SU-DHL-6 (cell line): ENCODE measurements around the gene FAM187B.

Experiments
- EZH2phosphoT487 ChIP-seq: fragments of 200-600 bp; sonication (generic), shearing (Covaris generic); conservative IDR thresholded peaks from 2 replicates; pipeline ENCODE4 v1.6.1; 2018; ENCODE audit warnings: mild to moderate bottlenecking, antibody characterized with exemption, low read length, moderate library complexity, mixed read lengths
- TF ChIP-seq, protein P1 (sequence below): fragments of 200-600 bp; sonication (generic); IDR thresholded peaks from one replicate; pipeline ENCODE4 v1.5.1; 2017; ENCODE audit warnings: antibody characterized with exemption, mild to moderate bottlenecking, low read length, moderate library complexity; ENCODE audit not compliant: insufficient read depth, poor library complexity, severe bottlenecking

DNA sequence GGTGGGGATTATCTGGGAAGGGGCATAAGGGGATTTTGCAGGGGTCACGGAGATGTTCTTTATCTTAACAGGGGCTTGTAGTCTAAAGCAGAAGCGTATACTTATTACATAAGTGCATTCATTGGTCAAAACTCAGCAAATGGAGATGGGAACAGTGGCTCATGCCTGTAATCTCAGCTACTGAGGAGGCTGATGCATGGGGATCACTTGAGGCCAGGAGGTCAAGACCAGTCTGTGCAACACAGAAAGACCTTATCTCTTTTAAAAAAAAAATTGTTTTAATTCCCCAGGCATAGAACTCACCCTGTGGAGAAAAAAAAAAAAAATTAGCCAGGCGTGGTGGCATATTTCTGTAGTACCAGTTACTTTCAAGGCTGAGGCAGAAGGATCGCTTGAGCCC is 18.9 kb downstream of the FAM187B start:
- TF ChIP-seq, protein P1, sequence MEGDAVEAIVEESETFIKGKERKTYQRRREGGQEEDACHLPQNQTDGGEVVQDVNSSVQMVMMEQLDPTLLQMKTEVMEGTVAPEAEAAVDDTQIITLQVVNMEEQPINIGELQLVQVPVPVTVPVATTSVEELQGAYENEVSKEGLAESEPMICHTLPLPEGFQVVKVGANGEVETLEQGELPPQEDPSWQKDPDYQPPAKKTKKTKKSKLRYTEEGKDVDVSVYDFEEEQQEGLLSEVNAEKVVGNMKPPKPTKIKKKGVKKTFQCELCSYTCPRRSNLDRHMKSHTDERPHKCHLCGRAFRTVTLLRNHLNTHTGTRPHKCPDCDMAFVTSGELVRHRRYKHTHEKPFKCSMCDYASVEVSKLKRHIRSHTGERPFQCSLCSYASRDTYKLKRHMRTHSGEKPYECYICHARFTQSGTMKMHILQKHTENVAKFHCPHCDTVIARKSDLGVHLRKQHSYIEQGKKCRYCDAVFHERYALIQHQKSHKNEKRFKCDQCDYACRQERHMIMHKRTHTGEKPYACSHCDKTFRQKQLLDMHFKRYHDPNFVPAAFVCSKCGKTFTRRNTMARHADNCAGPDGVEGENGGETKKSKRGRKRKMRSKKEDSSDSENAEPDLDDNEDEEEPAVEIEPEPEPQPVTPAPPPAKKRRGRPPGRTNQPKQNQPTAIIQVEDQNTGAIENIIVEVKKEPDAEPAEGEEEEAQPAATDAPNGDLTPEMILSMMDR: no peak
- no peak for TF ChIP-seq EZH2phosphoT487
